DOHH2 (cell line): ENCODE data around the gene CASS4.

Experiments used
- H3F3A ChIP-seq: fragments of 200-600 bp; sonication (generic), shearing (Covaris generic); 2 replicates; pipeline ENCODE4 v1.6.0; 2016; ENCODE audit warnings: antibody characterized with exemption, mild to moderate bottlenecking; ENCODE audit not compliant: control insufficient read depth, insufficient read depth
- H3K27ac ChIP-seq: fragments of 200-600 bp; sonication (generic); 2 replicates; pipeline ENCODE4 v1.5.1; 2014; ENCODE audit warnings: low read depth, mild to moderate bottlenecking, low read length, moderate library complexity
- H3K27me3 ChIP-seq: fragments of 200-600 bp; sonication (generic); 2 replicates; pipeline ENCODE4 v1.6.1; 2014; ENCODE audit warnings: mild to moderate bottlenecking, low read length, mixed read lengths; ENCODE audit not compliant: control insufficient read depth
- H3K36me3 ChIP-seq: fragments of 200-600 bp; sonication (generic); 2 replicates; pipeline ENCODE4 v1.6.1; 2014; ENCODE audit warnings: mild to moderate bottlenecking, low read length, moderate library complexity, mixed read lengths; ENCODE audit not compliant: control insufficient read depth
- H3K4me1 ChIP-seq: fragments of 200-600 bp; sonication (generic); 2 replicates; pipeline ENCODE4 v1.6.1; 2014; ENCODE audit warnings: mild to moderate bottlenecking, low read length, mixed read lengths; ENCODE audit not compliant: control insufficient read depth
- H3K4me2 ChIP-seq: fragments of 200-600 bp; sonication (generic); 2 replicates; pipeline ENCODE4 v1.6.0; 2014; ENCODE audit warnings: mild to moderate bottlenecking, low read length, moderate library complexity
- H3K4me3 ChIP-seq: fragments of 200-600 bp; sonication (generic); 2 replicates; pipeline ENCODE4 v1.5.1; 2014; ENCODE audit warnings: mild to moderate bottlenecking, low read length, mixed read lengths
- H3K79me2 ChIP-seq: fragments of 200-600 bp; sonication (generic); 2 replicates; pipeline ENCODE4 v1.6.1; 2014; ENCODE audit warnings: mild to moderate bottlenecking, low read length, mixed read lengths; ENCODE audit not compliant: control insufficient read depth
- H3K9me2 ChIP-seq: fragments of 200-600 bp; sonication (generic); replicated peaks from 2 replicates; pipeline ENCODE4 v1.6.1; 2014; ENCODE audit warnings: mild to moderate bottlenecking, low read length, mixed read lengths; ENCODE audit not compliant: control insufficient read depth
- H3K9me3 ChIP-seq: fragments of 200-600 bp; sonication (generic); 2 replicates; pipeline ENCODE4 v1.6.1; 2014; ENCODE audit warnings: antibody characterized with exemption, low read length, mixed read lengths; ENCODE audit not compliant: control insufficient read depth, insufficient read depth
- H4K20me1 ChIP-seq: fragments of 200-600 bp; sonication (generic); 2 replicates; pipeline ENCODE4 v1.6.0; 2014; ENCODE audit warnings: low read depth, mild to moderate bottlenecking, antibody characterized with exemption, low read length, moderate library complexity; ENCODE audit not compliant: control insufficient read depth, insufficient read depth
- CTCF ChIP-seq: fragments of 200-600 bp; sonication (generic); IDR thresholded peaks from one replicate; pipeline ENCODE4 v1.5.1; 2014; ENCODE audit warnings: antibody characterized with exemption, mild to moderate bottlenecking, low read depth, low read length; ENCODE audit not compliant: poor library complexity, severe bottlenecking
- EZH2phosphoT487 ChIP-seq: fragments of 200-600 bp; sonication (generic); IDR thresholded peaks from 2 replicates; pipeline ENCODE4 v1.6.1; 2017; ENCODE audit warnings: borderline replicate concordance, mild to moderate bottlenecking, antibody characterized with exemption, low read length, moderate library complexity, mixed read lengths

Gene CASS4

DNA sequence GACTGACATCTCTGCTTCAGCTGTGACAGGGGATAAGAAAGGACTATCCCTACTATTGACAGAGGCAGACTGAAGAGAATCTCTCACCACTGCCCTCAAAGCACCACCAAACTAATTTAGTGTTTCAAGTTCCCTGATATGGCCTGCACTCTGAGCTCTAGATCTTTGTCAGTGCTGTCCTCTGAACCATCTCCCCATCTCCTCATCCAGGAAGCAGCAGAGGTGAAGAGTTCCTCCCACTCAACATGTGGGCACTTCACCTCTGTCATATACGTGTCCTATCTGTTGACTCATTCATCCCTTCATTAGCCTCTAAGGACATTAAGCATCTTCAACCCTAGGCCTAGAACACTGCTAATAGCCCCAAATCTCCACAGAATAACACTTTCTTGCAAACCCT lies 39.2 kb upstream of the CASS4 start:
- Histone ChIP-seq H3K9me2 (no peaks in the 10 kb centered on the region), H3K4me1 (no peaks in the 10 kb centered on the region), H3K4me3 (no peak overlapping the region), H4K20me1 (no peaks in the 10 kb centered on the region; the same call in 1 of the 2 replicates), H3K27me3 (no peaks in the 10 kb centered on the region), H3K79me2 (peaks cover 41% of the 10 kb centered on the region), H3K27ac (no peak overlapping the region), H3K4me2 (no peak overlapping the region), H3K9me3 (no peaks in the 10 kb centered on the region), H3K36me3 (peaks cover 87% of the 10 kb centered on the region), H3F3A (peaks cover 18% of the 10 kb centered on the region)
- no peak for TF ChIP-seq EZH2phosphoT487
- TF ChIP-seq CTCF: no peak

GRCh38 chr20:56373942-56374341 lies 38.1 kb upstream of the CASS4 start:
- H3K4me2 ChIP-seq: no peak overlapping the region
- peaks cover 9% of the 10 kb centered on the region for H3F3A ChIP-seq
- peaks cover 52% of the 10 kb centered on the region for H3K79me2 ChIP-seq
- no peaks in the 10 kb centered on the region for H3K27me3 ChIP-seq
- H3K9me2 ChIP-seq: no peaks in the 10 kb centered on the region
- H3K36me3 ChIP-seq: peaks cover 93% of the 10 kb centered on the region
- TF ChIP-seq CTCF: no peak
- TF ChIP-seq EZH2phosphoT487: no peak
- H3K4me3 ChIP-seq: no peak overlapping the region
- H4K20me1 ChIP-seq: no peaks in the 10 kb centered on the region; the same call in 1 of the 2 replicates
- no peak overlapping the region for H3K27ac ChIP-seq
- H3K4me1 ChIP-seq: no peaks in the 10 kb centered on the region
- no peaks in the 10 kb centered on the region for H3K9me3 ChIP-seq

- H3K4me3 ChIP-seq: no peak overlapping the region
- no peak overlapping the region for H3K4me2 ChIP-seq
- no peaks in the 10 kb centered on the region for H3K27me3 ChIP-seq
- no peaks in the 10 kb centered on the region for H3K9me2 ChIP-seq
- peaks cover 66% of the 10 kb centered on the region for H3K79me2 ChIP-seq
- TF ChIP-seq CTCF (no peak), EZH2phosphoT487 (no peak)
- no peaks in the 10 kb centered on the region for H3K9me3 ChIP-seq
- H3K27ac ChIP-seq: no peak overlapping the region
- no peaks in the 10 kb centered on the region for H3K4me1 ChIP-seq
- 0 out of 2 replicates have a peak, but pooled peaks cover 3% of the 10 kb centered on the region for H3F3A ChIP-seq
- H3K36me3 ChIP-seq: peaks cover 93% of the 10 kb centered on the region
- H4K20me1 ChIP-seq: no peaks in the 10 kb centered on the region; the same call in 1 of the 2 replicates
Measured at GRCh38 chr20:56376331-56376730, 35.7 kb upstream of the CASS4 start.
